Cardiac muscle cell (in vitro differentiated cells and primary cell): ENCODE measurements around the gene PRMT6. TPM values are rescaled to one million over a fixed set of nuclear protein-coding genes. Genes with fewer than 3 reads are reported as not detected.

ENCODE experiments used
- DNase-seq, 2 donors: peaks; one replicate each; pipeline versions ENCODE4 v3.0.0 to v3.0.0-alpha.2; 2010 to 2017; ENCODE audit warnings: low read depth in 1 of 2, low spot score in 1 of 2
- H3K27ac ChIP-seq: fragments of 200-600 bp; sonication (generic); 2 replicates; pipeline ENCODE4 v1.5.1; 2016
- H3K27me3 ChIP-seq: fragments of 200-600 bp; sonication (generic); 2 replicates; pipeline ENCODE4 v1.6.0; 2016; ENCODE audit warnings: control low read depth
- H3K36me3 ChIP-seq: fragments of 200-600 bp; sonication (generic); 2 replicates; pipeline ENCODE4 v1.5.1; 2016; ENCODE audit warnings: control low read depth
- H3K4me1 ChIP-seq: fragments of 200-600 bp; sonication (generic); 2 replicates; pipeline ENCODE4 v1.8.1; 2017; ENCODE audit warnings: low read depth, mild to moderate bottlenecking, mixed run types
- H3K4me3 ChIP-seq: fragments of 200-600 bp; sonication (generic); 2 replicates; pipeline ENCODE4 v1.5.1; 2016; ENCODE audit warnings: mild to moderate bottlenecking
- H3K9me3 ChIP-seq: fragments of 200-600 bp; sonication (generic); 2 replicates; pipeline ENCODE4 v1.5.1; 2017; ENCODE audit warnings: low read depth, mild to moderate bottlenecking, control low read depth
- CTCF ChIP-seq: IDR thresholded peaks from 2 replicates; pipeline ENCODE4 v1.5.1; 2012; ENCODE audit warnings: low read depth, mild to moderate bottlenecking, low read length
- polyA plus RNA-seq: library from polyadenylated mRNA; unstranded; fragments of >200 nt; fragmentation: Nextera tagmentation; extraction: Ambion mirVana; gene quantifications from 2 replicates; pipeline ENCODE4 v1.2.1, GENCODE V29; 2016
- total RNA-seq: library from RNA; depleted of rRNA; stranded (reverse); fragments of >200 nt; gene quantifications from 2 replicates; pipeline ENCODE4 v1.2.3, GENCODE V29; 2016

Gene PRMT6
- total and polyA plus RNA-seq, 2 experiments from 2014 or later, result 46.3 to 46.5 TPM

GRCh38 chr1:107098961-107099360 is 42.5 kb downstream of the PRMT6 start:
- H3K36me3 ChIP-seq, result no peaks in the 10 kb centered on the region
- no peak for DNase-seq
- no peak overlapping the region for H3K27ac ChIP-seq
- H3K9me3 ChIP-seq, result no peaks in the 10 kb centered on the region
- H3K27me3 ChIP-seq, result no peaks in the 10 kb centered on the region
- no peak overlapping the region for H3K4me3 ChIP-seq
- TF ChIP-seq CTCF, result no peak
- no peaks in the 10 kb centered on the region for H3K4me1 ChIP-seq

- H3K27ac ChIP-seq, result no peak overlapping the region
- no peak for TF ChIP-seq CTCF
- no peak for DNase-seq
These were observed 44.0 kb downstream of the PRMT6 start for GRCh38 chr1:107100331-107100984.

GRCh38 chr1:107105914-107106313 is 49.4 kb downstream of the PRMT6 start:
- Histone ChIP-seq H3K4me3 (no peak overlapping the region), H3K36me3 (no peaks in the 10 kb centered on the region), H3K9me3 (no peaks in the 10 kb centered on the region), H3K27me3 (no peaks in the 10 kb centered on the region), H3K4me1 (no peaks in the 10 kb centered on the region), H3K27ac (no peak overlapping the region)
- TF ChIP-seq CTCF, result no peak
- DNase-seq, result no peak

More at GRCh38 chr1:107100331-107100984, 44.0 kb downstream of the PRMT6 start:
- Histone ChIP-seq H3K4me1 (no peaks in the 10 kb centered on the region), H3K4me3 (no peak overlapping the region), H3K27me3 (no peaks in the 10 kb centered on the region), H3K36me3 (no peaks in the 10 kb centered on the region), H3K9me3 (no peaks in the 10 kb centered on the region)

Other genes with a start within 250 kb of the PRMT6 start
- gene NTNG1, start 84.4 kb downstream of the PRMT6 start, total RNA-seq, result 0.12 and 0.28 TPM in 2 replicates
- not detected in 2 replicates for gene NTNG1, start 84.4 kb downstream of the PRMT6 start, polyA plus RNA-seq